CD8-positive, alpha-beta memory T cell (primary cell): ENCODE measurements around the gene UGT2B28. TPM values are rescaled to one million over a fixed set of nuclear protein-coding genes. Genes with fewer than 3 reads are reported as not detected.
"Not testable (repeated sequence)": the region's sequence is repeated elsewhere in the genome, so short reads cannot be mapped to it uniquely, and the experiment has no call there.

Experiments used
- CTCF ChIA-PET: fragments of 350-600 bp; sonication (Branson Sonifier 250); formaldehyde crosslinking; loops from one replicate; lab custom pipeline; 2021; ENCODE audit warnings: antibody characterized with exemption; lab: Charles Lee
- POLR2A ChIA-PET: fragments of 350-600 bp; sonication (Branson Sonifier 250); formaldehyde crosslinking; loops from one replicate; lab custom pipeline; 2021; ENCODE audit warnings: antibody characterized with exemption; lab: Charles Lee
- DNase-seq, 5 donors: peaks; one replicate each; pipeline versions ENCODE4 v3.0.0 to v3.0.0-alpha.2; 2020 to 2022; ENCODE audit warnings: mixed read lengths in 1 of 5
- H3K27ac ChIP-seq: one replicate; pipeline ENCODE4 v1.7.0; 2013; ENCODE audit warnings: low read depth, mild to moderate bottlenecking, low read length, moderate library complexity
- H3K27me3 ChIP-seq: 2 replicates; pipeline ENCODE4 v1.7.0; 2013; ENCODE audit warnings: low read length, mild to moderate bottlenecking; ENCODE audit not compliant: insufficient read depth, poor library complexity, severe bottlenecking
- H3K36me3 ChIP-seq: 2 replicates; pipeline ENCODE4 v1.7.0; 2013; ENCODE audit warnings: mild to moderate bottlenecking, low read length, moderate library complexity; ENCODE audit not compliant: insufficient read depth
- H3K4me1 ChIP-seq: 2 replicates; pipeline ENCODE4 v1.7.0; 2013; ENCODE audit warnings: mild to moderate bottlenecking, low read length, moderate library complexity; ENCODE audit not compliant: insufficient read depth
- H3K4me3 ChIP-seq: 2 replicates; pipeline ENCODE4 v1.7.0; 2013; ENCODE audit warnings: mild to moderate bottlenecking, low read length
- H3K9me3 ChIP-seq: 2 replicates; pipeline ENCODE4 v1.7.0; 2013; ENCODE audit warnings: mild to moderate bottlenecking, low read length
- H3K27ac Mint-ChIP-seq, 8 donors: one replicate each; pipeline ENCODE4 v1.8.0; 2020 to 2021; ENCODE audit warnings: mixed read lengths in 8 of 8, mild to moderate bottlenecking in 6 of 8, inconsistent platforms in 3 of 8, moderate library complexity in 3 of 8
- H3K27me3 Mint-ChIP-seq, 2 donors: one replicate each; pipeline ENCODE4 v1.8.0; 2020 to 2021; ENCODE audit warnings: mixed read lengths in 2 of 2, mild to moderate bottlenecking in 1 of 2, moderate library complexity in 1 of 2
- H3K36me3 Mint-ChIP-seq, 3 donors: one replicate each; pipeline ENCODE4 v1.8.0; 2020 to 2021; ENCODE audit warnings: mixed read lengths in 3 of 3, inconsistent platforms in 1 of 3, mild to moderate bottlenecking in 1 of 3
- H3K4me1 Mint-ChIP-seq, 3 donors: one replicate each; pipeline ENCODE4 v1.8.0; 2020 to 2021; ENCODE audit warnings: mixed read lengths in 3 of 3, inconsistent platforms in 1 of 3, mild to moderate bottlenecking in 1 of 3
- H3K4me3 Mint-ChIP-seq, 7 donors: one replicate each; pipeline ENCODE4 v1.8.0; 2020 to 2021; ENCODE audit warnings: mixed read lengths in 7 of 7, mild to moderate bottlenecking in 6 of 7, moderate library complexity in 4 of 7, inconsistent platforms in 2 of 7
- H3K9me3 Mint-ChIP-seq, 5 donors: one replicate each; pipeline ENCODE4 v1.8.0; 2020 to 2022; ENCODE audit warnings: mixed read lengths in 5 of 5, mild to moderate bottlenecking in 3 of 5, moderate library complexity in 2 of 5, inconsistent platforms in 1 of 5
- polyA plus RNA-seq: library from polyadenylated mRNA; unstranded; fragments of 300-500 nt; fragmentation: Illumina TruSeq; gene quantifications from one replicate; pipeline ENCODE4 v1.2.3, GENCODE V29; 2021
- total RNA-seq, 2 experiments: library from RNA; stranded (reverse); gene quantifications; one replicate each; pipeline ENCODE4 v1.2.3, GENCODE V29; 2021

The UGT2B28 gene
- total and polyA plus RNA-seq, 3 experiments from 2014 or later, result not detected

- H3K4me3 ChIP-seq, H3K36me3 ChIP-seq, H3K27ac ChIP-seq, H3K4me1 Mint-ChIP-seq, H3K4me3 Mint-ChIP-seq, H3K9me3 Mint-ChIP-seq, CTCF ChIA-PET, H3K36me3 Mint-ChIP-seq, H3K27me3 ChIP-seq, POLR2A ChIA-PET, DNase-seq, H3K9me3 ChIP-seq, H3K27ac Mint-ChIP-seq, H3K4me1 ChIP-seq, H3K27me3 Mint-ChIP-seq: not testable (repeated sequence)
Measured at GRCh38 chr4:69268612-69269011, 11.7 kb upstream of the UGT2B28 start.

GRCh38 chr4:69296356-69296755, 16.1 kb downstream of the UGT2B28 start:
- H3K27ac Mint-ChIP-seq, result peak overlapping the region in 1 of 8 donors; percentile 21
- H3K27me3 Mint-ChIP-seq, H3K27ac ChIP-seq, H3K4me1 ChIP-seq, H3K36me3 Mint-ChIP-seq, H3K4me3 Mint-ChIP-seq, POLR2A ChIA-PET, H3K27me3 ChIP-seq, H3K4me3 ChIP-seq, H3K36me3 ChIP-seq, DNase-seq, H3K9me3 ChIP-seq, CTCF ChIA-PET, H3K4me1 Mint-ChIP-seq, H3K9me3 Mint-ChIP-seq: not testable (repeated sequence)

DNA sequence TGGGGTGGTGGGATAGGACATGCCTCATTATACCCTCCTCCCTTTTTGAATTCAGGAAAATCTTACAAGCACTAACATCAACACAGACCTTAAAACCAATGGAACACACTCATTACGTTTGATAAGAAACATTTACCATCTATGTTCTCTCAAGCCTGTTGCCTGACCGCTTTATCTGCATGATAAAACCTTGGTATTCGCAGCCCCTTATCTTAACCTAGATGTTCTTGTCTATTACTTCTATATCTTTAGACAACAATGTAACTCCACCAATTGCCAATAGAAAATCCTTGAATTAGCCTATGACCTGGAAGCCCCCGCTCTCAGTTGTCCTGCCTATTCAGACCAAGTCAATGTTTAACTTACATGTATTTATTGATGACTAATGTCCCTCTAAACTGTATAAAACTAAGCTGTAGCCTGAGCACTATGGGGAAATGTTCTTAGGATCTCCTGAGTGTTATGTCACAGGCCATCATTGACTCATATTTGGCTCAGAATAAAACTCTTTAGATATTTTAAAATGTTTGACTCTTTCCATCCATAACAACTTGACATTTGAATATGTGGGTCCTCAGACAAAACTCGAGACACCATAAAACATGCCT, 28.3 kb downstream of the UGT2B28 start:
- H3K4me3 Mint-ChIP-seq, H3K27me3 ChIP-seq, H3K9me3 Mint-ChIP-seq, H3K9me3 ChIP-seq, H3K36me3 ChIP-seq, H3K36me3 Mint-ChIP-seq, H3K4me1 ChIP-seq, H3K4me1 Mint-ChIP-seq, POLR2A ChIA-PET, H3K4me3 ChIP-seq, DNase-seq, CTCF ChIA-PET, H3K27ac Mint-ChIP-seq, H3K27me3 Mint-ChIP-seq: not testable (repeated sequence)
- peak overlapping the region; percentile 38 for H3K27ac ChIP-seq

DNA sequence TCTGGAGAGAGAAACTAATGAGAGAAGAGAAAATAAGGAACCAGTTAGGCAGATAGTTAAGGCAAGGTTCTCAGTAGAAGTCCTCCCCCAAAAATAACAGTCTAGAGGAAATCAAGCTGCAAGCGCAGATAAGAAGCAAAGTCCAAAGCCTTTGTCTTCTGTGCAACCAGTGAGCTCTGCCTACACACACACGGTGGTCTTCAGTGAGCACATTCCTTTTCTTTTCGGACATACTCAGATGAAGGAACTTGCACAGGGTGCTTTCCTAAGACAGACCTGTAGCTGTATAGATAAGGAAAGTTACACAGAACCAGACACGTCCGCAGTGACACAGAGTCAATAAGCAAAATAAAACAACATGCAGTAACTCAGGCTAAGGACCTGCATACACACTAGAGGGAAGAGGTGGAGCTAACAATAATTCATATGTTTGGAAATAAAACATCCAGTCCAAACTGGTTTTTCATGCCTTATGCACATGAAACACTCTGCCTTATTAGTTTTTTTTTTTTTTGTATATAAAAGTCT, 29.3 kb downstream of the UGT2B28 start:
- H3K27me3 ChIP-seq, CTCF ChIA-PET, H3K36me3 ChIP-seq, H3K4me1 ChIP-seq, H3K9me3 ChIP-seq, H3K27ac Mint-ChIP-seq, H3K4me1 Mint-ChIP-seq, H3K27me3 Mint-ChIP-seq, POLR2A ChIA-PET, H3K4me3 ChIP-seq, H3K36me3 Mint-ChIP-seq, DNase-seq, H3K4me3 Mint-ChIP-seq, H3K9me3 Mint-ChIP-seq: not testable (repeated sequence)
- H3K27ac ChIP-seq, result peak overlapping the region; percentile 54

DNA sequence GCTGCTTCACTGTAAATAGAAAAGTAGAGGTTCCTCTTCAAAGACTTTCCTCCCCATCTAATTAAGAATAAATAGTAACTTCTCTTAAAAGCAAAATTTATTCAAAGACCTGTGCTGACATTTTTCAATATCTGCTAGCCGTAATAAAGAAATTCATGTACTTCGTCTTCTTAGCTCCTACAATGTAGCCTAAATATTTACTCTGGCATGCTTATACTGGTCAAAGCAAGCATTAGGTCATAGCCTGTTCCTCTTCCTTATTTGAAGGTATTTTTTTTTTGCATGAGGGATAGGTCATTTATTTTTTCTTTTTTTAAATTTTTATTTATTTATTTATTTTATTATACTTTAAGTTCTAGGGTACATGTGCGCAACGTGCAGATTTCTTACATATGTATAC, 30.0 kb downstream of the UGT2B28 start:
- H3K36me3 Mint-ChIP-seq, CTCF ChIA-PET, H3K36me3 ChIP-seq, H3K27me3 Mint-ChIP-seq, H3K9me3 Mint-ChIP-seq, H3K4me3 Mint-ChIP-seq, H3K9me3 ChIP-seq, H3K27me3 ChIP-seq, DNase-seq, H3K4me3 ChIP-seq, H3K27ac Mint-ChIP-seq, POLR2A ChIA-PET, H3K4me1 Mint-ChIP-seq, H3K4me1 ChIP-seq: not testable (repeated sequence)
- H3K27ac ChIP-seq, result peak overlapping the region; percentile 54

DNA sequence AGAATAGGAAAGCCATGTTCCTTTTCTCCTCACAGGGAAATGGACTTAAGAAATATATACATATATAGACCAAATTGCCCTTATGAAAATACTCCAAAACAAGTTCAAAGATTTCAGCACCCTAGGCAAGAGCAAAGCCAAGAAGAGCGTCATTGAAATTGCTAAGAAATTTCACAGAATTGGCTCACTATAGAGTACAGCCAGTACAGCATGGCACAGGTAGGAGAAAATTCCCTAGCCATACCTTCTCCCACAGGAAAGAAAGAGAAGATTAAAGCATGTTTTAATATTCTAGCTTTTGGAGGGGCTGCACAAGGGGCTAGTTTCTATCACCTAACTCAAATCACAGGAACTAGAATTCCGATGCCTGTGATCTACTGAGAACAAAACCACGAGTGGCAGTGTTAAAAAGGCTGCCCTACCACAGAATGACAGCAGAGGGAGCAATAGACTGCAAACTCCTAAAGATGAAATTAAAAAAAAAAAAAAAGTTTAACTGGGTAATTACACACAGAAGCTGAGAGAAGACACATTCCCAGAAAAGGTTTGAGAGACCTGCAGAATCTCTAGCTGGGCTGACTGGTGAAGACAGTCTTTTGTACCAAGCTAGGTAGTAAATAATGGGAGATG, 37.5 kb downstream of the UGT2B28 start:
- H3K9me3 Mint-ChIP-seq, H3K9me3 ChIP-seq, H3K27me3 Mint-ChIP-seq, DNase-seq, CTCF ChIA-PET, H3K36me3 ChIP-seq, H3K4me3 ChIP-seq, H3K36me3 Mint-ChIP-seq, H3K27me3 ChIP-seq, H3K27ac Mint-ChIP-seq, H3K4me1 ChIP-seq, H3K27ac ChIP-seq, POLR2A ChIA-PET, H3K4me3 Mint-ChIP-seq, H3K4me1 Mint-ChIP-seq: not testable (repeated sequence)

- no peaks in the 10 kb centered on the region for H3K36me3 Mint-ChIP-seq
- Histone ChIP-seq H3K27ac (peak overlapping the region; percentile 51), H3K9me3 (no peaks in the 10 kb centered on the region), H3K4me1 (no peaks in the 10 kb centered on the region), H3K36me3 (no peaks in the 10 kb centered on the region), H3K4me3 (no peak overlapping the region), H3K27me3 (no peaks in the 10 kb centered on the region)
- H3K9me3 Mint-ChIP-seq, result peaks cover 0 to 2% (median 0%) of the 10 kb centered on the region in 5 donors
- ChIA-PET CTCF (no interaction called here), POLR2A (no interaction called here)
- H3K27ac Mint-ChIP-seq, result no peak overlapping the region
- no peak overlapping the region for H3K4me3 Mint-ChIP-seq
- H3K27me3 Mint-ChIP-seq, result no peaks in the 10 kb centered on the region
- H3K4me1 Mint-ChIP-seq, result no peaks in the 10 kb centered on the region
- DNase-seq, result no peak
Measured at GRCh38 chr4:69321153-69321729, 41.0 kb downstream of the UGT2B28 start.

DNA sequence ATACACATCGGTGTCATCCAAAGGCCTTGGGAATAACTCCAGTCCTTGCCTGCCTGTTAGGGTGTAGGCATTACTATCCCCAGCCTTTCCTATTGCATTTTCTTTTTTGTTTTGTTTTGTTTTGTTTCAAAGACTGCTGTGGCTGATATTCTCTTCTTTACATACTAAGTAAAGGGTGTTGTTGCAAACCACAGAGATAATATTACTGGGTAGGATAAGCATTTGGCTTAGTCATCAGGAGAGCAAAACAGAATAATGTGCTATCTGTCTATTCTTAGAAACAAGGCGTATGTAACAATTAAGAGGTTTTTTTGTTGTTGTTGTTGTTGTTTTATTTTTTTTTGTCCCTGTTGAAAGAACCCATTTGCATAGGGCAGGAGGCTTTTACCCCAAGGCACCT, 41.8 kb downstream of the UGT2B28 start:
- H3K36me3 ChIP-seq, result no peaks in the 10 kb centered on the region
- Mint-ChIP-seq H3K27ac (no peak overlapping the region), H3K9me3 (peaks cover 0 to 2% (median 0%) of the 10 kb centered on the region in 5 donors), H3K27me3 (no peaks in the 10 kb centered on the region), H3K4me1 (no peaks in the 10 kb centered on the region), H3K36me3 (no peaks in the 10 kb centered on the region), H3K4me3 (no peak overlapping the region)
- H3K27ac ChIP-seq, result peak overlapping the region; percentile 51
- H3K4me3 ChIP-seq, result no peak overlapping the region
- ChIA-PET POLR2A (no interaction called here), CTCF (no interaction called here)
- no peaks in the 10 kb centered on the region for H3K9me3 ChIP-seq
- DNase-seq, result no peak
- no peaks in the 10 kb centered on the region for H3K4me1 ChIP-seq
- H3K27me3 ChIP-seq, result no peaks in the 10 kb centered on the region
